Neutrophil (primary cell): ENCODE measurements around the gene RRP9.

Experiments
- H3K27ac ChIP-seq: fragments of 200-600 bp; sonication (generic); 2 replicates; pipeline ENCODE4 v1.5.1; 2016; ENCODE audit warnings: mild to moderate bottlenecking, moderate library complexity
- H3K27me3 ChIP-seq: fragments of 200-600 bp; sonication (generic); 2 replicates; pipeline ENCODE4 v1.6.0; 2016; ENCODE audit warnings: mild to moderate bottlenecking
- H3K36me3 ChIP-seq: fragments of 200-600 bp; sonication (generic); 2 replicates; pipeline ENCODE4 v1.5.1; 2017
- H3K4me1 ChIP-seq, 2 experiments: fragments of 200-600 bp in 1 of 2; sonication (generic) in 1 of 2; 1 replicate in 1 of 2; 2 replicates in 1 of 2; pipeline versions ENCODE4 v1.5.1 to v1.6.1; 2013 to 2016; ENCODE audit warnings: low read depth in 1 of 2, low read length in 1 of 2, mild to moderate bottlenecking in 1 of 2, moderate library complexity in 1 of 2; ENCODE audit not compliant: control insufficient read depth in 1 of 2, insufficient read depth in 1 of 2
- H3K4me3 ChIP-seq, 2 experiments: fragments of 200-600 bp in 1 of 2; sonication (generic) in 1 of 2; 1 replicate in 1 of 2; 2 replicates in 1 of 2; pipeline ENCODE4 v1.5.1; 2013 to 2016; ENCODE audit warnings: low read depth in 1 of 2, low read length in 1 of 2, mild to moderate bottlenecking in 1 of 2, moderate library complexity in 1 of 2
- H3K9me3 ChIP-seq: fragments of 200-600 bp; sonication (generic); 2 replicates; pipeline ENCODE4 v1.5.1; 2016
- TF ChIP-seq, protein P1 (sequence below): fragments of 200-600 bp; sonication (generic); IDR thresholded peaks from 2 replicates; pipeline ENCODE4 v1.5.1; 2016; ENCODE audit warnings: antibody characterized with exemption

Gene RRP9

DNA sequence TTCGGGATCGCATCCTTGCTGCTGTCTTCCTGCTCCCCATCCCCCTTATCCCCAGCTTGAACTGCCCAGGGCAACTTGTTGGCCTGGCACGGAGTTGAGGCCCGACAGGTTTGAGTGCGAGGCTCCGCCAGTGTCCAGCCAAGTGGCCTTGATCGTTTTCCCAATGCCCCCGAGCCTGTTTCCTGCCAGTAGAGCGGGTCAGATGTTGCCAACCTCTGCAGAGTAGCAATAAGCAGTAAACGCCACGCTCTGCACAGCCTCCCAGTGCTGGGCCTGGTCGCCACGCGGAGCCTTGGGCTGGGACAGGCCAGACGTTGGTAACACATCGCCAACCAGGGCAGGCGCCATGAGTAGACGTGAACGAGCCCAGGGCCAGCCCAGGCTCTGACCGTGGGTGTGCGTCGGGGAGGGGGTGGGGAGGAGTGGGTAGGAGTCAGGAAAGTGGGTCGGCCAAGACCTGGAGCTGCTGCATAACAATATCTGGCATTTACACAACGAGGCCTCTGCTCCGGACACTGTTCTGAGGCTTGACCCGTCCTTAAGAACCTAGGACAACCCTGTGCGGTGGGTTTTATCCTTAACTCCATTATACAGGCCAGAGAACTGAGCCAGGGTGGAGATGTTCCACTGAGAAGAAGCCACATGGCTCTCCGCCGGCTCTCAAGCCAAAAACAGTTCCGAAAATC lies 32.7 kb upstream of the RRP9 start:
- Histone ChIP-seq H3K9me3 (no peaks in the 10 kb centered on the region), H3K27ac (peak overlapping the region; percentile 45), H3K4me3 (peak overlapping the region; percentile 76), H3K36me3 (no peaks in the 10 kb centered on the region), H3K27me3 (peaks cover 15% of the 10 kb centered on the region), H3K4me1 (peaks cover 26 to 27% of the 10 kb centered on the region in 2 experiments)
- TF ChIP-seq, protein P1, sequence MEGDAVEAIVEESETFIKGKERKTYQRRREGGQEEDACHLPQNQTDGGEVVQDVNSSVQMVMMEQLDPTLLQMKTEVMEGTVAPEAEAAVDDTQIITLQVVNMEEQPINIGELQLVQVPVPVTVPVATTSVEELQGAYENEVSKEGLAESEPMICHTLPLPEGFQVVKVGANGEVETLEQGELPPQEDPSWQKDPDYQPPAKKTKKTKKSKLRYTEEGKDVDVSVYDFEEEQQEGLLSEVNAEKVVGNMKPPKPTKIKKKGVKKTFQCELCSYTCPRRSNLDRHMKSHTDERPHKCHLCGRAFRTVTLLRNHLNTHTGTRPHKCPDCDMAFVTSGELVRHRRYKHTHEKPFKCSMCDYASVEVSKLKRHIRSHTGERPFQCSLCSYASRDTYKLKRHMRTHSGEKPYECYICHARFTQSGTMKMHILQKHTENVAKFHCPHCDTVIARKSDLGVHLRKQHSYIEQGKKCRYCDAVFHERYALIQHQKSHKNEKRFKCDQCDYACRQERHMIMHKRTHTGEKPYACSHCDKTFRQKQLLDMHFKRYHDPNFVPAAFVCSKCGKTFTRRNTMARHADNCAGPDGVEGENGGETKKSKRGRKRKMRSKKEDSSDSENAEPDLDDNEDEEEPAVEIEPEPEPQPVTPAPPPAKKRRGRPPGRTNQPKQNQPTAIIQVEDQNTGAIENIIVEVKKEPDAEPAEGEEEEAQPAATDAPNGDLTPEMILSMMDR: peak; percentile 36

DNA sequence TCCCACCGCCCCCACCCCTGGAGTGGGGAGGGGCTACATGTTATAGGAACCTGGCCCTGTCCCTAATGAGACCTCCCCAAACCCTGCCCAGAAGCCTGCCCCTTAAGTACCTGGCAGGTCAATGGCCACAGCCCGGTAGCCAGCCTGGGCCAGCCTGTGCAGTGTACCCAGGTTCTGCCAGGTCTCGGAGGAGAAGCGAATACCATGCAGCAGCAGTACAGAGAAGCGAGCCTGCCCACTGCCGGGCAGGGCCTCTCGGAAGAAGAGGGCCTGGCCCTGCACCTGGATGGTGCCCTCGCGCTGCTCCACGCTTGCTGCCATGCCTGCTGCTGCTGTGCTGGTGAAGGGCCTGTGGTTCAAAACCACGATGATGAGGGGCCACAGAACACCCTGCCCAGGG lies 29.6 kb upstream of the RRP9 start:
- Histone ChIP-seq H3K27me3 (peaks cover 46% of the 10 kb centered on the region), H3K9me3 (no peaks in the 10 kb centered on the region), H3K4me1 (peaks cover 30 to 41% of the 10 kb centered on the region in 2 experiments), H3K4me3 (no peak overlapping the region), H3K36me3 (no peaks in the 10 kb centered on the region), H3K27ac (no peak overlapping the region)
- TF ChIP-seq, protein P1: no peak

DNA sequence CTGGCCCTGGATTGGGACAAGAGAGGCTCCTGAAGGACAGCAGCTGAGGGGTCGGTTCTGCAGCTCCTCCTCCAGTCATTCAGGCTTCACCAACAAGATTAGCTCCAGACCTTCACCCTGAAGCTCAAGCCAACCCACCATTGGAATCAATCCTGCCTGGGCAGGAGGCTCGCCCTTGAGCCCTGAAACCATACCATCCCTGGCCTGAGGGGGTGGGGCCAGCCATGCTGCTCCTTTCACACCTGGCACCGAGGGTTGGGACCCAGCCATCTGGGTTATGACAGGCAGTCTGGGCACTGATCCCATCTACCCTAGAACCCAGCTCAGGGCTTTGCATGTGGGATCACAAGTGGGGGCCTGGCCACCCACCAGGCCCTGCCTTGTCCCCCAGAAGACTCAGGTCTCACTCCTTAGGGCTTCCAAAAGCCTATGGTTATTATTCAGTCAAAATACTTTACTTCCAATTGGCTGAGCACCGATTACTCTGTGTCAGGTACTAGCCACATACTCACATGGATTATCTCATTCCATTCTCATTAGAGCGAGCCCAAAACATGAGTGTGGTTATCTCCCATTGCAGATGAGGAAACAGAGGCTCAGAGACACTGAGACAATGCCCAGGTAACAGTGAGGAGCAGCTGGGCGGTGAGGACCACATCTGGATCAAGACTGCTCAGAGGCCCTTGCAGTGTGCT lies 29.0 kb upstream of the RRP9 start:
- Histone ChIP-seq H3K4me1 (peaks cover 29 to 39% of the 10 kb centered on the region in 2 experiments), H3K4me3 (no peak overlapping the region), H3K27me3 (peaks cover 49% of the 10 kb centered on the region), H3K36me3 (no peaks in the 10 kb centered on the region), H3K9me3 (no peaks in the 10 kb centered on the region), H3K27ac (no peak overlapping the region)
- TF ChIP-seq, protein P1: no peak

DNA sequence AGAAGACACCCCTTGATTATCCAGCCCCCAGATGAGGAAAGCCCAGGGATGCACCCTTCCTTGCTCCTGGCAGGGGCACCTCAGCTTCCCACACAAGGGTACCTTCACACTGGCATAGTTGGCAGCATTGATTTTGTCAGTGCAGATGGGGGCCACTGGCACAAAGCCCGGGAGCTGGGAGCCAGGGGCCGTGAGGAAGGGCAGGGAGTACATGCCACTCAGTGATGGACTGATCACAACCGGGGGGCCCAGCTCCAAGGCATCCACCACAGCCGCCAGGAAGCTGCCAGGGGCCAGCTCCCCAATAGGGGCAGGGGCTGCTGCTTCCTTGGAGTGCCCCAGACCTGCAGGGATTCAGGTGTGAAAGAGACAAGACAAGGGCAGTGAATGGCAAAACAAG lies 28.1 kb upstream of the RRP9 start:
- peaks cover 20 to 30% of the 10 kb centered on the region in 2 experiments for H3K4me1 ChIP-seq
- no peak overlapping the region for H3K4me3 ChIP-seq
- no peak overlapping the region for H3K27ac ChIP-seq
- H3K27me3 ChIP-seq: peaks cover 52% of the 10 kb centered on the region
- TF ChIP-seq, protein P1: no peak
- H3K9me3 ChIP-seq: no peaks in the 10 kb centered on the region
- H3K36me3 ChIP-seq: no peaks in the 10 kb centered on the region

DNA sequence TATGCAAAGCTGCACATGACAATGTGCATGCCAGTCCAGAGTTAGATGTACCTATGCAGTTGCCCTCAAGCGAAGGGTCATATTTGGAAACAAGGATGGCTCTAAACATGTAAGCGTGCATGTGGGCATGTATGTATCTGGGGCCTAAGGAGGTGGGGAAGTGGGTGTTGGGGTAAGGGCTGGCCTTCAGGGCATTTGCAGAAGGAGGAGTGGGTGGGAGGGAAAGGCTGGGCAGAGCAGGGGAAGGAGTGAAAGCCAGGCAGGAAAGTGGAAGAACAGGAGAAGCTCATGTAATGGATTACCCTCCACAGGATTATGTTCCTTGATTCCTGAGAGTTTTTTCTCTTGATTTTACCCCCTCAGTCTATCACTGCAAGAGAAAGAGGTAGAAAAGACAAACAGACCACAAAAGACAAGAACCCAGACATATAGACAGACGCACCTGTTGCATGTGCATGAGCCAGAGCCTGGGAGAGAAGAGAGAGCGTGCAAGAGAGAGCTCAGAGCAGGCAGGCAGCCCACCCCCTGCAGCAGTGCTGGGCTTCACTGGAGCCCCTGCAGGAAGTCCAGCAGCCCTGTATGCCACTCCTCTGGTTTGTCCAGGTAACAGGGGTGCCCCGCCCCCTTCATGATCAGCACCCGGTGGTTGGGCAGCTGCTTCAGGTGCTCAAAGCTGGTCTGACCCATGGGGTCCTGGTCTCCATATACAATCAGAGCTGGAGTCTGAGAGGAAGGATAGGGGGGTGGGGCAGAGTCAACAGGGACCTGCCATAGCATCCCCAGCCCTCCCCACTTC lies 27.4 kb upstream of the RRP9 start:
- H3K27ac ChIP-seq: no peak overlapping the region
- H3K36me3 ChIP-seq: no peaks in the 10 kb centered on the region
- H3K27me3 ChIP-seq: peaks cover 59% of the 10 kb centered on the region
- H3K4me1 ChIP-seq: peaks cover 12 to 22% of the 10 kb centered on the region in 2 experiments
- no peak overlapping the region for H3K4me3 ChIP-seq
- H3K9me3 ChIP-seq: no peaks in the 10 kb centered on the region
- TF ChIP-seq, protein P1: no peak
